K562 (cell line): ENCODE data around the gene SLC7A6. TPM values are rescaled to one million over a fixed set of nuclear protein-coding genes. Genes with fewer than 3 reads are reported as not detected.

ENCODE experiments used
- ATAC-seq: fragments of 200-7000 bp; cut with Tn5 transposase; 3 replicates; pipeline ENCODE4 v1.9.1; 2020; ENCODE audit warnings: moderate library complexity
- BruUV-seq: library from RNA; stranded (reverse); fragments of 400-500 nt; replicated peaks from 2 replicates; lab custom pipeline; 2021; lab: Mats Ljungman, UMichigan
- CTCF ChIA-PET: fragments of 300-600 bp; formaldehyde crosslinking; extraction: SDS; loops from one replicate; lab custom pipeline; 2021; ENCODE audit warnings: low intra/inter-chr PET ratio; lab: Yijun Ruan, JAX
- POLR2A ChIA-PET: fragments of 300-600, 350-650 bp; sonication (Branson Sonifier 250); formaldehyde crosslinking; extraction: SDS; loops from one replicate; lab custom pipeline; 2021; ENCODE audit warnings: antibody characterized with exemption, inconsistent platforms; lab: Yijun Ruan, JAX
- DNase-seq, 4 experiments: peaks; one replicate each; pipeline versions ENCODE4 v3.0.0 to v3.0.0-alpha.2; 2011 to 2018; ENCODE audit warnings: low spot score in 3 of 4, mixed read lengths in 3 of 4; ENCODE audit errors: extremely low read depth in 1 of 4
- FAIRE-seq: peaks from 2 replicates; lab custom pipeline; 2011; peaks lifted over from hg19 to GRCh38; lab: Jason Lieb, UNC
- H2AFZ ChIP-seq: 2 replicates; pipeline ENCODE4 v1.6.0; 2011; ENCODE audit warnings: low read depth, low read length, control low read depth, inconsistent platforms
- H3K27ac ChIP-seq: fragments of 200-600 bp; 3 replicates; pipeline ENCODE4 v1.8.0; 2011; ENCODE audit warnings: low read depth, mild to moderate bottlenecking, control low read depth, inconsistent platforms, low read length, moderate library complexity, mixed read lengths; ENCODE audit errors: extremely low read depth
- H3K27me3 ChIP-seq, 2 experiments: fragments of 300-600 bp in 1 of 2; 2 replicates in 1 of 2; 3 replicates in 1 of 2; pipeline versions ENCODE4 v1.6.0 to v1.8.0; 2011; ENCODE audit warnings: inconsistent platforms in 2 of 2, low read length in 2 of 2, mild to moderate bottlenecking in 1 of 2, mixed read lengths in 1 of 2, moderate library complexity in 1 of 2; ENCODE audit not compliant: control insufficient read depth in 2 of 2, insufficient read depth in 2 of 2
- H3K36me3 ChIP-seq: fragments of 300-600 bp; 3 replicates; pipeline ENCODE4 v1.8.0; 2011; ENCODE audit warnings: mild to moderate bottlenecking, low read length, inconsistent platforms; ENCODE audit not compliant: control insufficient read depth, insufficient read depth
- H3K4me1 ChIP-seq, 2 experiments: fragments of 200-600 bp in 1 of 2; replicated peaks in 1 of 2; 2 replicates in 1 of 2; 3 replicates in 1 of 2; pipeline versions ENCODE4 v1.5.1 to v1.8.0; 2011; ENCODE audit warnings: inconsistent platforms in 2 of 2, low read length in 2 of 2, mild to moderate bottlenecking in 1 of 2, mixed read lengths in 1 of 2, moderate library complexity in 1 of 2; ENCODE audit not compliant: control insufficient read depth in 2 of 2, insufficient read depth in 2 of 2
- H3K4me2 ChIP-seq: 2 replicates; pipeline ENCODE4 v1.6.1; 2011; ENCODE audit warnings: low read length, control low read depth, inconsistent platforms, mixed read lengths; ENCODE audit not compliant: insufficient read depth
- H3K4me3 ChIP-seq: fragments of 200-600 bp; sonication (generic), shearing (Covaris generic); 2 replicates; pipeline ENCODE4 v1.5.1; 2016; ENCODE audit warnings: control low read depth, inconsistent platforms
- H3K79me2 ChIP-seq: fragments of 200-600 bp; 3 replicates; pipeline ENCODE4 v1.8.0; 2011; ENCODE audit warnings: low read length, inconsistent platforms; ENCODE audit not compliant: control insufficient read depth, insufficient read depth
- H3K9ac ChIP-seq, 2 experiments: 2 replicates each; pipeline versions ENCODE4 v1.6.0 to v1.6.1; 2011; ENCODE audit warnings: low read depth in 2 of 2, low read length in 2 of 2, control low read depth in 1 of 2, inconsistent platforms in 1 of 2, mild to moderate bottlenecking in 1 of 2, mixed read lengths in 1 of 2; ENCODE audit not compliant: insufficient read depth in 1 of 2
- H3K9me1 ChIP-seq: one replicate; pipeline ENCODE4 v1.6.0; 2011; ENCODE audit warnings: inconsistent platforms, mild to moderate bottlenecking, low read length, moderate library complexity; ENCODE audit not compliant: control insufficient read depth, insufficient read depth
- H3K9me3 ChIP-seq: replicated peaks from 2 replicates; pipeline ENCODE4 v1.5.1; 2011; ENCODE audit warnings: low read depth, low read length, inconsistent platforms; ENCODE audit not compliant: control insufficient read depth, insufficient read depth
- H4K20me1 ChIP-seq: replicated peaks from 2 replicates; pipeline ENCODE4 v1.6.1; 2011; ENCODE audit warnings: low read length, inconsistent platforms, mixed read lengths; ENCODE audit not compliant: control insufficient read depth, insufficient read depth
- ARID4B ChIP-seq: sonication (generic); formaldehyde crosslinking; IDR thresholded peaks from 2 replicates; pipeline ENCODE4 v1.8.0; 2022; ENCODE audit warnings: mild to moderate bottlenecking, missing genetic modification reagents
- CBX5 ChIP-seq: IDR thresholded peaks from 2 replicates; pipeline ENCODE4 v1.6.1; 2014; ENCODE audit warnings: low read depth, borderline replicate concordance
- POLR2AphosphoS5 ChIP-seq: IDR thresholded peaks from 2 replicates; pipeline ENCODE4 v1.6.1; 2011; ENCODE audit warnings: mild to moderate bottlenecking, low read depth, low read length, moderate library complexity; ENCODE audit not compliant: control insufficient read depth, insufficient read depth
- WGBS: fragments of 100-300 bp; shearing (Covaris generic); methylation state at CpG from one replicate; pipeline ENCODE4 v1.1.6; 2016; ENCODE audit warnings: low coverage, mixed read lengths; ENCODE audit not compliant: insufficient coverage; ENCODE audit errors: missing lambda C conversion rate; 5-methylcytosine and 5-hydroxymethylcytosine counted together
- in situ Hi-C: fragments of 300-500 bp; cut with MboI; formaldehyde crosslinking; loops from 4 replicates; pipeline ENCODE4 v1.15.0; 2018; ENCODE audit warnings: inconsistent platforms, mixed read lengths
- intact Hi-C: fragments of 100-400 bp; cut with micrococcal nuclease; formaldehyde crosslinking; loops from 2 replicates; pipeline ENCODE4 v1.14.2; 2022
- polyA plus RNA-seq, 8 experiments: library from polyadenylated mRNA; depleted of rRNA in 4 of 8; stranded (reverse) in 5 of 8; unstranded in 3 of 8; fragments of >200 nt; fragmentation: Nextera tagmentation in 2 of 8; fragmentation: Illumina TruSeq in 1 of 8; extraction: Ambion mirVana in 2 of 8; extraction: Trizol in 1 of 8; gene quantifications; 2 replicates each; pipeline versions ENCODE4 v1.2.1 to v1.2.3, GENCODE V29; 2011 to 2014; ENCODE audit warnings: inconsistent platforms in 1 of 8, missing spikeins in 1 of 8
- total RNA-seq, 7 experiments: library from RNA; depleted of rRNA in 6 of 7; stranded (reverse); fragments of >200 nt in 6 of 7; fragmentation: Illumina TruSeq in 2 of 7; extraction: Trizol in 2 of 7; gene quantifications; 2 replicates each; pipeline versions ENCODE4 v1.2.1 to v1.2.3, GENCODE V29; 2011 to 2021; ENCODE audit warnings: low replicate concordance in 1 of 7

The SLC7A6 gene
- total and polyA plus RNA-seq, 9 of the 15 experiments (the other 6 are each of a cell fraction or from before 2014, with no cell fraction given) = 12.6 to 60.1 (median 29.8) TPM

DNA sequence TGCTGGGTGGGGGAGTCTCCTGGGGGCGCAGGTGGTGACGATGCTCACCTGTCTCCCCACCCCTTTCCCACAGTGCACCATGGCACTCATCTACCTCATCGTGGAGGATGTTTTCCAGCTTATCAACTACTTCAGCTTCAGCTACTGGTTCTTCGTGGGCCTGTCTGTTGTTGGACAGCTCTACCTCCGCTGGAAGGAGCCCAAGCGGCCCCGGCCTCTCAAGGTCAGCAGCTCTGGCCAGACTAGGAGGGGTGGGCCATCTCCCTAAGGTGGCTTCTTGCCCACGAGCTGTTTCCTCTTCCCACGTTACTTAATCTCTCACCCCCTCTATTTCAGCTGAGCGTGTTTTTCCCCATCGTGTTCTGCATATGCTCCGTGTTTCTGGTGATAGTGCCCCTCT lies 32.0 kb downstream of the SLC7A6 start:
- no peaks in the 10 kb centered on the region for H3K4me1 ChIP-seq
- no peak overlapping the region for H2AFZ ChIP-seq
- no peaks in the 10 kb centered on the region for H3K9me1 ChIP-seq
- no peak overlapping the region for H3K4me3 ChIP-seq
- in situ Hi-C loops (no loop called here), intact Hi-C loops (no loop called here)
- no peak for DNase-seq
- no peaks in the 10 kb centered on the region for H3K27me3 ChIP-seq
- H3K9me3 ChIP-seq = no peaks in the 10 kb centered on the region
- no peak overlapping the region for H3K27ac ChIP-seq
- no peak overlapping the region for H3K9ac ChIP-seq
- CTCF ChIA-PET = no interaction called here
- no TSS peak for BruUV-seq
- H4K20me1 ChIP-seq = no peaks in the 10 kb centered on the region
- peaks cover 96% of the 10 kb centered on the region for H3K36me3 ChIP-seq
- 95% methylated on average over 12 of the region's 12 CpGs for WGBS
- no peak overlapping the region for H3K4me2 ChIP-seq
- no peak for TF ChIP-seq CBX5
- no peak for TF ChIP-seq ARID4B (CRISPR knock-in tag)
- 0 out of 2 replicates have a peak, but pooled peaks have one; percentile 13 for TF ChIP-seq POLR2AphosphoS5
- H3K79me2 ChIP-seq = no peaks in the 10 kb centered on the region
- FAIRE-seq = no peak
- POLR2A ChIA-PET = interaction anchor here (0.5 to 3.0 kb wide), 4 partner anchors 8 to 15 kb away, joined by 3 to 17 read pairs (median 3); partner anchors contain the start of genes PRMT7 and SLC7A6OS
- no peak for ATAC-seq
